ENCODE measurements around the gene TSC2.
"Not testable (repeated sequence)": the region's sequence is repeated elsewhere in the genome, so short reads cannot be mapped to it uniquely, and the experiment has no call there.

Gene TSC2

GRCh38 chr16:2031081-2031577 lies 16.7 kb upstream of the TSC2 start:
- DNase-seq = no peak

GRCh38 chr16:2032285-2033056 lies 15.3 kb upstream of the TSC2 start:
- DNase-seq = no peak

- peak; percentile 77 for DNase-seq
Measured at GRCh38 chr16:2033057-2033908, 14.5 kb upstream of the TSC2 start.

GRCh38 chr16:2033909-2034695 lies 13.7 kb upstream of the TSC2 start:
- not testable (repeated sequence) for DNase-seq

GRCh38 chr16:2034696-2035430 lies 12.9 kb upstream of the TSC2 start:
- DNase-seq = no peak

GRCh38 chr16:2035431-2036199 lies 12.2 kb upstream of the TSC2 start:
- DNase-seq = peak; percentile 93

GRCh38 chr16:2036200-2036966 lies 11.4 kb upstream of the TSC2 start:
- no peak for DNase-seq

- no peak for DNase-seq
Measured at GRCh38 chr16:2037115-2037514, 10.7 kb upstream of the TSC2 start.

- no peak for DNase-seq
Measured at GRCh38 chr16:2037647-2038381, 10.0 kb upstream of the TSC2 start.

GRCh38 chr16:2038382-2039231 lies 9.2 kb upstream of the TSC2 start:
- DNase-seq = no peak

GRCh38 chr16:2039274-2040031 lies 8.3 kb upstream of the TSC2 start:
- DNase-seq = no peak

- DNase-seq = no peak
Measured at GRCh38 chr16:2040041-2040786, 7.6 kb upstream of the TSC2 start.

GRCh38 chr16:2040787-2041522 lies 6.8 kb upstream of the TSC2 start:
- no peak for DNase-seq

- DNase-seq = no peak
Measured at GRCh38 chr16:2042171-2042985, 5.4 kb upstream of the TSC2 start.

- no peak for DNase-seq
Measured at GRCh38 chr16:2042986-2043666, 4.7 kb upstream of the TSC2 start.
